Duodenal mucosa (tissue), 2 donors: ENCODE measurements around the gene COPS6.
A peak's percentile ranks its signal among the peaks of the same experiment; 100 is the strongest.

Source experiments
- H3K27ac ChIP-seq: one replicate; pipeline ENCODE4 v1.7.0; 2013; ENCODE audit warnings: low read depth, low read length
- H3K27me3 ChIP-seq, 2 donors: one replicate each; pipeline ENCODE4 v1.7.0; 2013; ENCODE audit warnings: low read length in 2 of 2, control low read depth in 1 of 2; ENCODE audit not compliant: insufficient read depth in 2 of 2, control insufficient read depth in 1 of 2
- H3K36me3 ChIP-seq, 2 donors: one replicate each; pipeline ENCODE4 v1.7.0; 2013; ENCODE audit warnings: low read length in 2 of 2, control low read depth in 1 of 2; ENCODE audit not compliant: insufficient read depth in 2 of 2, control insufficient read depth in 1 of 2
- H3K4me1 ChIP-seq, 2 donors: one replicate each; pipeline ENCODE4 v1.7.0; 2013; ENCODE audit warnings: low read length in 2 of 2, control low read depth in 1 of 2; ENCODE audit not compliant: insufficient read depth in 2 of 2, control insufficient read depth in 1 of 2
- H3K4me3 ChIP-seq, 2 donors: one replicate each; pipeline ENCODE4 v1.7.0; 2013; ENCODE audit warnings: low read length in 2 of 2, low read depth in 1 of 2
- H3K9ac ChIP-seq, 2 donors: one replicate each; pipeline ENCODE4 v1.7.0; 2013; ENCODE audit warnings: low read length in 2 of 2, low read depth in 1 of 2
- H3K9me3 ChIP-seq, 2 donors: one replicate each; pipeline ENCODE4 v1.7.0; 2013; ENCODE audit warnings: low read length in 2 of 2, control low read depth in 1 of 2; ENCODE audit not compliant: control insufficient read depth in 1 of 2

The COPS6 gene

DNA sequence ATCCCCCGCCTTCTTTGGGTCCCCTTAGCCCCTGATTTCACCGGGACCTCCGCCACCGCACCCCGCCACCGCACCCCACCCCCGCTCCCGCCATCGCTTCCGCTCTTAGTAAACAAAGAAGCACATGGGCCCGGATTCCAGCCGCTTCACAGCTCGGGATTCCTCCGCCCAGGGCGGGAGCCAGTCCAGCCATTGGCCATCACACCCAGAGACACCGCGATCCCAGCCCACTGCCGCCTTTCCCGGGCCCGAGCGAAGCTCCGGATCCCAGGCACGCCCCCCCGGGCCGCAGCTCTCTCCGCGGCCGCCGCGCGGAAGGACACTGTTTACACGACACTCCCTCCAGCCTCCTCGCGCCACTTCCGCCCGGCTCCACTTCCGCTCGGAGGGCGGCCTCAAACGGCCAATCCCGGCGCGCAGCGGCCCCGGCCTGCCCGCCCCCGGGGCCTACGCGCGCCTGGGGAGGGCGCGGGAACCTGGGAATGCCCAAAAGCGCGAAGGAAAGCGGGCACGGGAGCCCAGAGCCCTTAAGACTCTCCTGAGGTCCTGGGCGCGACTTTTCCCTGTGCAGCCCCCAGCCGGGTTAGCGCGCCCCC, 11.7 kb downstream of the COPS6 start:
- Histone ChIP-seq H3K9me3 (no peaks in the 10 kb centered on the region), H3K4me3 (peak overlapping the region; percentile 86 to 90), H3K9ac (peak overlapping the region; percentile 69 to 77), H3K36me3 (peaks cover 30 to 59% of the 10 kb centered on the region in 2 donors), H3K4me1 (peaks cover 12 to 18% of the 10 kb centered on the region in 2 donors), H3K27me3 (no peaks in the 10 kb centered on the region), H3K27ac (peak overlapping the region; percentile 87)

DNA sequence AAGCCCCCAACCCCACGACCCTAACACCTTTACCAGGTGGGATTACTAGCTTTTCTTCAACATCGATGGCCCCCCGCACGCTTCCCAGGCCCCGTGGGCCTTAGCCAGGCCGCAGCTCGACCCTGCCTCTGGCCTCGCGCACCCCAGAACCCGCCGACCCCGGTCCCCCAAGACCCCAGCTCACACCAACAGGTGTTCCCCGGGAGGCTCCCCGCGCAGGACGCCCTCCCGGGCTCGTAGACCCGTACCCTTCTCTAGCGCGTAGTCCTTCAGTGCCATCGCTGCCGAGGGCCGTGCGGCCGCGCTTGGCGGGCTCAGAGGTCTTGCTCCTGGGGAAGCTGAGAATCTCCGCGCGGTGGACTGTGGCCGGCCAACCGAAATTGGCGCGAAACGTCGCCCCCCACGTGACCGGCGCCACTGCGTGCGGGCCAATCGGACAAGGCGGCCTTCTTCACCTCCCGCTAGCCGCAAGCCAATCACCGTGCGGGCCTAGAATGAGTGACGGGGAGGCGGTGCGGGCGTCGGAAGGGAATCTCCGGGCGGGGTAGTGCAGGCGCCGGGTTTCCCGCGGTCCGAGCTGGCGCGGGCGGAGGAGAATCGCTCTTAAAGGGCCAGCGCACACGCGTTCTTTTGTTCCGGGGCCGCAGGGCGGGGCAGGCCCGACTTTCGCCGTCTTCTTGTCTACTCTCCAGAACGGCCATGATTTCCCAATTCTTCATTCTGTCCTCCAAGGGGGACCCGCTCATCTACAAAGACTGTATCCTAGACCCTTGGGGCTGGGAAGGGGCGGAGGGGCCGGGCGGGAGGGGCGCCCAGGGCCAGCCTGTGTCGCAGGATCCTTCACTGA, 12.5 kb downstream of the COPS6 start, which contains the start of the genes AP4M1 and MCM7:
Gene AP4M1, plus strand, starts transcription at position 628 of the 847 bp plus-strand sequence. Its CDS starts 72 bp downstream, at position 700.
Gene MCM7, minus strand, starts transcription at position 382 of the 847 bp plus-strand sequence. Its CDS starts 103 bp downstream, at position 279.
- H3K9me3 ChIP-seq = no peaks in the 10 kb centered on the region
- peaks cover 27 to 59% of the 10 kb centered on the region in 2 donors for H3K36me3 ChIP-seq
- peak within 1 kb of the TSS; percentile 86 to 90 for H3K4me3 ChIP-seq
- H3K9ac ChIP-seq = peak within 1 kb of the TSS; percentile 69 to 77
- H3K4me1 ChIP-seq = peaks cover 12 to 18% of the 10 kb centered on the region in 2 donors
- no peaks in the 10 kb centered on the region for H3K27me3 ChIP-seq
- H3K27ac ChIP-seq = peak within 1 kb of the TSS; percentile 87

DNA sequence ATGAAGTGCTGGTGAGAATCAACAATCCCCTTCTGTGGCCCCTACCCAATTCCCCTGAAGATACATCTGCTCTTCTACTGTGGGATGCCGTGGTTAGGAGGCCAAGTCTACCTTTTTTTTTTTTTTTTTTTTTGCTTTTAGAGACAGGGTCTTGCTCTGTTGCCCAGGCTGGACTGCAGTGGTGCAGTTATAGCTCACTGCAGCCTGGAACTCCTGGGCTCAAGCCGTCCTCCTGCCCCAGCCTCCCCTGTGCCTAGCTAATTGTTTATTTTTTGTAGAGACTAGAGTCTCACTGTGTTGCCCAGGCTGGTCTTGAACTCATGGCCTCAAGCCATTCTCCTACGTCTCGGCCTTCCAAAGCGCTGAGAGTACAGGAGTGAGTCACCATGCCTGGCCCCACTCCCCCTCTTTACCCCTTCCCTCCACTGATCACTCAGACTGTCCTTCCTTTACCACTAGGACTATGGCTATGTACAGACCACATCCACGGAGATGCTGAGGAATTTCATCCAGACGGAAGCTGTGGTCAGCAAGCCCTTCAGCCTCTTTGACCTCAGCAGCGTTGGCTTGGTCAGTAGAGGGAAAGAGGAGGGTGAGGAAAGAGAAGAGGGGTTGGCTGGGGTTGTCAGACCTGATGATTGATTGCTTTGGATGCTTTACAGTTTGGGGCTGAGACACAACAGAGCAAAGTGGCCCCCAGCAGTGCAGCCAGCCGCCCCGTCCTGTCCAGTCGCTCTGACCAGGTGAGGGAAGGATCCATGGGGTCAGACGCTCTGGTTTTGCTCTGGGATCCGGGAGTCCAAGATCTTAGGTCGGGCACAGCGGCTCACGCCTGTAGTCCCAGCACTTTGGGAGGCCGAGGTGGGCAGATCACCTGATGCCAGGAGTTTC, 14.4 kb downstream of the COPS6 start:
- Histone ChIP-seq H3K4me3 (no peak overlapping the region), H3K36me3 (peaks cover 13 to 60% of the 10 kb centered on the region in 2 donors), H3K9ac (no peak overlapping the region), H3K27me3 (no peaks in the 10 kb centered on the region), H3K27ac (no peak overlapping the region), H3K4me1 (peaks cover 12 to 18% of the 10 kb centered on the region in 2 donors), H3K9me3 (no peaks in the 10 kb centered on the region)

DNA sequence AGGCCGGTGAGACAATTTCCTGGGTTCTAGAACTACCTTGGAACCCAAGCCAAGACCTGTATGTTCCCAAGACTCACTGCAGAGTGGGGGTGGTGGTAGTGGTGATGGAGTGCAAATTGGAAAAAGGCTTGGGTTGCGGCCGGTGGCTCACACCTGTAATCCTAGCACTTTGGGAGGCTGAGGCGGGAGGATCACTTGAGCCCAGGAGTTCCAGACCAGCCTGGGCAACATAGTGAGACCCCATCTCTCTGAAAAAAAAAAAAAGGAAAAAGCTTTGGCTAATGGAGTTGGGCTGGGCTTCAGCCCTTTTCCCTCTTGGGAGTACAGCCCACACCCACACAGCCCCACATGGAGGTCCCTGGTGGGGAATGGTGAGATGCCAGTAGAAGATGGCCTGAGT, 16.8 kb downstream of the COPS6 start:
- no peak overlapping the region for H3K4me3 ChIP-seq
- peaks cover 5 to 7% of the 10 kb centered on the region in 2 donors for H3K4me1 ChIP-seq
- H3K9me3 ChIP-seq = no peaks in the 10 kb centered on the region
- H3K27me3 ChIP-seq = no peaks in the 10 kb centered on the region
- H3K9ac ChIP-seq = no peak overlapping the region
- H3K36me3 ChIP-seq = peaks cover 9 to 63% of the 10 kb centered on the region in 2 donors
- H3K27ac ChIP-seq = no peak overlapping the region

DNA sequence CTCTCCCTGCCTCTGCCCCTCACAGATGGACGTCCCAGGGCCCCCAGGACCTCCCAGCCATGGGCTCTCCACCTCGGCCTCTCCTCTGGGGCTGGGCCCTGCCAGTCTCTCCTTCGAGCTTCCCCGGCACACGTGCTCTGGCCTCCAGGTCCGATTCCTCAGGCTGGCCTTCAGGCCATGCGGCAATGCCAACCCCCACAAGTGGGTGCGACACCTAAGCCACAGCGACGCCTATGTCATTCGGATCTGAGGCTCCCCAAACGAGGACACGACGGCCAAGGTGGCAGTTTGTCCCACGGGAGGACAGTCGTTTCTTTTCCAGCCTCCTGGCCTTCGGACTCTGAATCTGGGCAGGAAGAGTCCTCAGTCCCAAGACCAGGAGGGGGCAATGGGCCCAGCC, 17.9 kb downstream of the COPS6 start:
- Histone ChIP-seq H3K36me3 (peaks cover 9 to 73% of the 10 kb centered on the region in 2 donors), H3K4me3 (no peak overlapping the region)

DNA sequence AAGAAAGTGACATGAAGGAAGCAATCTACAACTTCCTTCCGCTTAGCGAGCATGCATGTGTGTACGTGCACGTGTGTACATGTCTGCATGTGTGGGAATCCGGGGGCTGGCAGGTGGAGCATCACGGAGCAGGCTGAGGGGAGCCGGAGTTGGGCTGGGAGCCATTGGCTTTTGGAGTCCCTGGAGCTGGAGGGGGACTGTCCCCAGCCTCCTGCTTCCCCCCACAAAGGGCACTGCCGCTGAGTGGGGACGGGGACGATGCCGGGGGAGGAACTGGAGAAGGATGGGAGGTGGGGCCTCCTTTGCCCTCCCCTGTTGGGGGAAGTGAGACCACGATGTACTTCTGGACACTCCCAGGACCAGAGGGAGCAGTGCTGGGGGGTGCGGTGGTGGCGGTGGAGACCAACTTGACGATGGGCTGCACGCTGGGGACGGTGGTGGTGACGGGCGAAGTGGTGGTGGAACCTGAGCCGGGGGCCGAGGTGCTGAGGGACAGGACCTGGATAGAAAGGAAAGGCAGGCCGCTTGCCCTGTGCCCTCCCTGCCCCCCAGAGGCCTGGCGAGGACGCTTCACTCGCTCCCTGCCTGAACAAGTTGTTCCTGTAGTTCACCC, 18.5 kb downstream of the COPS6 start:
- Histone ChIP-seq H3K27ac (no peak overlapping the region), H3K9ac (no peak overlapping the region), H3K9me3 (no peaks in the 10 kb centered on the region), H3K4me1 (peaks cover 5% of the 10 kb centered on the region in 2 donors), H3K27me3 (no peaks in the 10 kb centered on the region), H3K36me3 (peaks cover 9 to 75% of the 10 kb centered on the region in 2 donors), H3K4me3 (no peak overlapping the region)

More for the DNA sequence above, 17.9 kb downstream of the COPS6 start:
- H3K27me3 ChIP-seq = no peaks in the 10 kb centered on the region
- no peak overlapping the region for H3K9ac ChIP-seq
- H3K27ac ChIP-seq = no peak overlapping the region
- H3K4me1 ChIP-seq = peaks cover 5 to 7% of the 10 kb centered on the region in 2 donors
- H3K9me3 ChIP-seq = no peaks in the 10 kb centered on the region

DNA sequence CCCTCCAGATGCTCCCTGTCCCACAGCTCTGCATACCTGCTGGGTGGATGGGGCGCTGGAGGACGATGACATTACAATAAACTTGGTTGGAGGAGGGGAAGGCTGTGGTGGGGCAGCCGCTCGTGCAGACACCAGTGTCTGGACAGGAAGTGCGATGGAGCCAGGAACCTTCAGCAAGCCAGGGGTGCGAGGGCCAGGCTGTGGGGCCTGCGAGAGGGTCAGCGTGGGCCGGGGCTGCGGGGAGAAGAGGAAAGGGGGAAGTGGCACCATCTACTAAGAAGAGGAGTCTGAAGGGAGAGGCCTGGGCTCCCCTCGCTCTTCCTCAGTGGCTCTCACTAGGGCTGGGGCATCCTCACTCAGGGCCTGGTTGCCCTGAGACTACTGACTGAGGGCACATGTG, 19.1 kb downstream of the COPS6 start:
- Histone ChIP-seq H3K27me3 (no peaks in the 10 kb centered on the region), H3K4me1 (no peaks in the 10 kb centered on the region), H3K36me3 (peaks cover 9 to 79% of the 10 kb centered on the region in 2 donors), H3K9me3 (no peaks in the 10 kb centered on the region), H3K9ac (no peak overlapping the region), H3K4me3 (no peak overlapping the region), H3K27ac (no peak overlapping the region)

DNA sequence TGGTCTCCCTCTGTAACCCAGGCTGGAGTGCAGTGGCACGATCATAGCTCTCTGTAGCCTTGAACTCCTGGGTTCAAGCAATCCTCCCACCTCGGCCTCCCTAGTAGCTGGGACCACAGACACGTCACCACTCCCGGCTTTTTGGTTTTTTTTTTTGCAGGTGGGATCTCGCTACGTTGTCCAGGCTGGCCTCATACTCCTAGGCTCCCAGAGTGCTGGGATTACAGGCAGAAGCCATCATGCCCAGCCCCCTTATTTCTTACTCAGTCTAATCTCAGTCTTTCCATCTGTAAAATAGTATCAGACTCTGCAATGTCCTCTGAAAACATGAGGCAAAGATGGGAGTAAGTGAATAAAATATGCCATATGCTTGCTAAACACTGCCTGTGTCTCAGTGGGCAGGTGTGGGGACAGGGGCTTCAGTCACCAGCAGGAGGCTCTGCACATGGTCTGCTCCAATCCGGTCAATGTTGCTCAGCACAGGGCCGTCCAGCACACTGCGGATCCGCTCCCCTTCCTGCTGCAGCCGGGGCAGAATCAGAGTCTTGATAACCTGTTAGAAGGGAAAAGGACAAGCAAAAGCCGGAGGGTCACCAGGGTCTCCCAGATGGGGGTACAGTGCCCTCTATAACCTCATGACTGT, 20.9 kb downstream of the COPS6 start:
- Histone ChIP-seq H3K9me3 (no peaks in the 10 kb centered on the region), H3K4me3 (no peak overlapping the region), H3K27ac (no peak overlapping the region), H3K27me3 (no peaks in the 10 kb centered on the region), H3K9ac (no peak overlapping the region), H3K4me1 (no peaks in the 10 kb centered on the region), H3K36me3 (peaks cover 9 to 81% of the 10 kb centered on the region in 2 donors)

DNA sequence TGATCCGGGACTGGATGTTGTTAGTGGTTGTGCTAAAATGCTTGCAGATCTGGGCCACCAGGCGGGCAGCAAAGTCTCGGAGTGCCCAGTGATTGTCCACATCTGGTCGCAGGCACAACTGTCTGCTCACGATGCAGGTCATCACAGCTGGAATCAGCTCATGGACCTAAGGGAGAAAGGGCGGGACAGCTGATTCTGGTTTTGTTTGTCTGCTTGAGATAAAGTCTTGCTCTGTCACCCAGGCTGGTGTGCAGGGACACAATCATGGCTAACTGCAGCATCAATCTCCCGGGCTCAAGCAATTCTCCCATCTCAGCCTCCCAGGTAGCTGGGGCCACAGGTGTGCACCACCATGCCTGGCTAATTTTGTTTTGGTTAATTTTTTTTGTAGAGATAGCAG, 22.4 kb downstream of the COPS6 start:
- Histone ChIP-seq H3K36me3 (peaks cover 6 to 66% of the 10 kb centered on the region in 2 donors), H3K9ac (no peak overlapping the region), H3K9me3 (no peaks in the 10 kb centered on the region), H3K27me3 (no peaks in the 10 kb centered on the region), H3K4me3 (no peak overlapping the region), H3K27ac (no peak overlapping the region), H3K4me1 (no peaks in the 10 kb centered on the region)
